DOHH2 (cell line): ENCODE results near the gene CACNA1I.

Experiments used
- H3F3A ChIP-seq: fragments of 200-600 bp; sonication (generic), shearing (Covaris generic); 2 replicates; pipeline ENCODE4 v1.6.0; 2016; ENCODE audit warnings: antibody characterized with exemption, mild to moderate bottlenecking; ENCODE audit not compliant: control insufficient read depth, insufficient read depth
- H3K27ac ChIP-seq: fragments of 200-600 bp; sonication (generic); 2 replicates; pipeline ENCODE4 v1.5.1; 2014; ENCODE audit warnings: low read depth, mild to moderate bottlenecking, low read length, moderate library complexity
- H3K27me3 ChIP-seq: fragments of 200-600 bp; sonication (generic); 2 replicates; pipeline ENCODE4 v1.6.1; 2014; ENCODE audit warnings: mild to moderate bottlenecking, low read length, mixed read lengths; ENCODE audit not compliant: control insufficient read depth
- H3K36me3 ChIP-seq: fragments of 200-600 bp; sonication (generic); 2 replicates; pipeline ENCODE4 v1.6.1; 2014; ENCODE audit warnings: mild to moderate bottlenecking, low read length, moderate library complexity, mixed read lengths; ENCODE audit not compliant: control insufficient read depth
- H3K4me1 ChIP-seq: fragments of 200-600 bp; sonication (generic); 2 replicates; pipeline ENCODE4 v1.6.1; 2014; ENCODE audit warnings: mild to moderate bottlenecking, low read length, mixed read lengths; ENCODE audit not compliant: control insufficient read depth
- H3K4me2 ChIP-seq: fragments of 200-600 bp; sonication (generic); 2 replicates; pipeline ENCODE4 v1.6.0; 2014; ENCODE audit warnings: mild to moderate bottlenecking, low read length, moderate library complexity
- H3K4me3 ChIP-seq: fragments of 200-600 bp; sonication (generic); 2 replicates; pipeline ENCODE4 v1.5.1; 2014; ENCODE audit warnings: mild to moderate bottlenecking, low read length, mixed read lengths
- H3K79me2 ChIP-seq: fragments of 200-600 bp; sonication (generic); 2 replicates; pipeline ENCODE4 v1.6.1; 2014; ENCODE audit warnings: mild to moderate bottlenecking, low read length, mixed read lengths; ENCODE audit not compliant: control insufficient read depth
- H3K9me2 ChIP-seq: fragments of 200-600 bp; sonication (generic); replicated peaks from 2 replicates; pipeline ENCODE4 v1.6.1; 2014; ENCODE audit warnings: mild to moderate bottlenecking, low read length, mixed read lengths; ENCODE audit not compliant: control insufficient read depth
- H3K9me3 ChIP-seq: fragments of 200-600 bp; sonication (generic); 2 replicates; pipeline ENCODE4 v1.6.1; 2014; ENCODE audit warnings: antibody characterized with exemption, low read length, mixed read lengths; ENCODE audit not compliant: control insufficient read depth, insufficient read depth
- H4K20me1 ChIP-seq: fragments of 200-600 bp; sonication (generic); 2 replicates; pipeline ENCODE4 v1.6.0; 2014; ENCODE audit warnings: low read depth, mild to moderate bottlenecking, antibody characterized with exemption, low read length, moderate library complexity; ENCODE audit not compliant: control insufficient read depth, insufficient read depth
- CTCF ChIP-seq: fragments of 200-600 bp; sonication (generic); IDR thresholded peaks from one replicate; pipeline ENCODE4 v1.5.1; 2014; ENCODE audit warnings: antibody characterized with exemption, mild to moderate bottlenecking, low read depth, low read length; ENCODE audit not compliant: poor library complexity, severe bottlenecking
- EZH2phosphoT487 ChIP-seq: fragments of 200-600 bp; sonication (generic); IDR thresholded peaks from 2 replicates; pipeline ENCODE4 v1.6.1; 2017; ENCODE audit warnings: borderline replicate concordance, mild to moderate bottlenecking, antibody characterized with exemption, low read length, moderate library complexity, mixed read lengths

Gene CACNA1I

GRCh38 chr22:39565414-39565944, 5.1 kb upstream of the CACNA1I start:
- Histone ChIP-seq H4K20me1 (no peaks in the 10 kb centered on the region), H3K4me2 (no peak overlapping the region), H3K4me3 (no peak overlapping the region), H3K9me3 (no peaks in the 10 kb centered on the region; the same call in 1 of the 2 replicates), H3K9me2 (no peaks in the 10 kb centered on the region), H3K36me3 (no peaks in the 10 kb centered on the region), H3K27me3 (no peaks in the 10 kb centered on the region), H3K27ac (no peak overlapping the region), H3F3A (no peaks in the 10 kb centered on the region), H3K4me1 (peaks cover 10% of the 10 kb centered on the region), H3K79me2 (no peaks in the 10 kb centered on the region)
- TF ChIP-seq CTCF (no peak), EZH2phosphoT487 (no peak)

GRCh38 chr22:39567135-39567946, 3.2 kb upstream of the CACNA1I start:
- Histone ChIP-seq H3K4me1 (peaks cover 10% of the 10 kb centered on the region), H3K4me2 (peak overlapping the region; percentile 45)
- no peak for TF ChIP-seq EZH2phosphoT487
- no peak for TF ChIP-seq CTCF

GRCh38 chr22:39568278-39568981, 2.1 kb upstream of the CACNA1I start:
- H3K9me2 ChIP-seq: no peaks in the 10 kb centered on the region
- peaks cover 10% of the 10 kb centered on the region for H3K4me1 ChIP-seq
- no peaks in the 10 kb centered on the region for H3K36me3 ChIP-seq
- H3F3A ChIP-seq: no peaks in the 10 kb centered on the region
- H3K79me2 ChIP-seq: no peaks in the 10 kb centered on the region
- H3K27ac ChIP-seq: no peak overlapping the region
- no peaks in the 10 kb centered on the region for H3K27me3 ChIP-seq
- TF ChIP-seq CTCF: no peak
- H4K20me1 ChIP-seq: no peaks in the 10 kb centered on the region
- no peak overlapping the region for H3K4me2 ChIP-seq
- H3K4me3 ChIP-seq: no peak overlapping the region
- no peaks in the 10 kb centered on the region; the same call in 1 of the 2 replicates for H3K9me3 ChIP-seq

More at GRCh38 chr22:39567135-39567946, 3.2 kb upstream of the CACNA1I start:
- H4K20me1 ChIP-seq: no peaks in the 10 kb centered on the region
- H3K36me3 ChIP-seq: no peaks in the 10 kb centered on the region
- H3K27ac ChIP-seq: no peak overlapping the region
- H3K9me3 ChIP-seq: no peaks in the 10 kb centered on the region; the same call in 1 of the 2 replicates
- no peaks in the 10 kb centered on the region for H3K79me2 ChIP-seq
- no peaks in the 10 kb centered on the region for H3K9me2 ChIP-seq
- no peaks in the 10 kb centered on the region for H3K27me3 ChIP-seq
- H3K4me3 ChIP-seq: no peak overlapping the region
- H3F3A ChIP-seq: no peaks in the 10 kb centered on the region
